GM12878 (cell line): ENCODE results near the gene MGMT. TPM values are rescaled to one million over a fixed set of nuclear protein-coding genes. Genes with fewer than 3 reads are reported as not detected.

Source experiments
- ATAC-seq: fragments of 200-7000 bp; cut with Tn5 transposase; 3 replicates; pipeline ENCODE4 v1.9.1; 2020; ENCODE audit warnings: mild to moderate bottlenecking, moderate library complexity
- BruUV-seq: library from RNA; stranded (reverse); fragments of 400-500 nt; replicated peaks from 2 replicates; lab custom pipeline; 2021; lab: Mats Ljungman, UMichigan
- CTCF ChIA-PET: fragments of 300-600 bp; sonication (Branson Sonifier 250); formaldehyde crosslinking; extraction: SDS; loops from one replicate; lab custom pipeline; 2021; ENCODE audit warnings: inconsistent platforms; lab: Yijun Ruan, JAX
- POLR2A ChIA-PET: fragments of 350-600 bp; formaldehyde crosslinking; extraction: SDS; loops from one replicate; lab custom pipeline; 2021; ENCODE audit warnings: inconsistent platforms; lab: Charles Lee
- RAD21 ChIA-PET: fragments of 300-600 bp; sonication (Branson Sonifier 250); formaldehyde crosslinking; loops from one replicate; lab custom pipeline; 2023; ENCODE audit warnings: antibody characterized with exemption; ENCODE audit not compliant: unreplicated experiment; lab: Charles Lee
- SMC1A ChIA-PET: fragments of 300-600 bp; sonication (Branson Sonifier 250); formaldehyde crosslinking; loops from one replicate; lab custom pipeline; 2023; ENCODE audit not compliant: unreplicated experiment, uncharacterized antibody; lab: Charles Lee
- DNase-seq: peaks from one replicate; pipeline ENCODE4 v3.0.0-alpha.2; 2011; ENCODE audit warnings: low read depth, low spot score
- FAIRE-seq: peaks from 3 replicates; lab custom pipeline; 2011; peaks lifted over from hg19 to GRCh38; lab: Jason Lieb, UNC
- H2AFZ ChIP-seq: 2 replicates; pipeline ENCODE4 v1.6.0; 2011; ENCODE audit warnings: low read depth, low read length, control low read depth; ENCODE audit not compliant: control insufficient read depth
- H3K27ac ChIP-seq: 2 replicates; pipeline ENCODE4 v1.5.1; 2011; ENCODE audit warnings: control low read depth; ENCODE audit not compliant: control insufficient read depth, insufficient read depth
- H3K27me3 ChIP-seq, 2 experiments: replicated peaks in 1 of 2; 2 replicates each; pipeline versions ENCODE4 v1.6.0 to v1.6.1; 2011; ENCODE audit warnings: low read length in 1 of 2; ENCODE audit not compliant: control insufficient read depth in 2 of 2, insufficient read depth in 2 of 2
- H3K36me3 ChIP-seq, 2 experiments: 2 replicates each; pipeline ENCODE4 v1.5.1; 2011; ENCODE audit warnings: low read length in 1 of 2; ENCODE audit not compliant: control insufficient read depth in 2 of 2, insufficient read depth in 2 of 2
- H3K4me1 ChIP-seq: 2 replicates; pipeline ENCODE4 v1.6.1; 2011; ENCODE audit warnings: mild to moderate bottlenecking, low read length, moderate library complexity, mixed read lengths; ENCODE audit not compliant: control insufficient read depth, insufficient read depth
- H3K4me2 ChIP-seq: 2 replicates; pipeline ENCODE4 v1.6.0; 2011; ENCODE audit warnings: control low read depth; ENCODE audit not compliant: control insufficient read depth, insufficient read depth
- H3K4me3 ChIP-seq: fragments of 200-600 bp; sonication (generic); 2 replicates; pipeline ENCODE4 v1.5.1; 2016
- H3K79me2 ChIP-seq: 2 replicates; pipeline ENCODE4 v1.6.0; 2011; ENCODE audit warnings: low read length; ENCODE audit not compliant: control insufficient read depth, insufficient read depth
- H3K9ac ChIP-seq: 2 replicates; pipeline ENCODE4 v1.8.0; 2011; ENCODE audit warnings: low read length, control low read depth, mixed read lengths; ENCODE audit not compliant: control insufficient read depth, insufficient read depth
- H3K9me3 ChIP-seq: replicated peaks from 3 replicates; pipeline ENCODE4 v1.5.1; 2011; ENCODE audit warnings: mild to moderate bottlenecking, low read length; ENCODE audit not compliant: control insufficient read depth, insufficient read depth
- H4K20me1 ChIP-seq: 2 replicates; pipeline ENCODE4 v1.6.0; 2011; ENCODE audit not compliant: control insufficient read depth, insufficient read depth
- BACH1 ChIP-seq: fragments of 450-650 bp; IDR thresholded peaks from 2 replicates; pipeline ENCODE4 v1.6.1; 2017; ENCODE audit warnings: mild to moderate bottlenecking, borderline replicate concordance
- CBX3 ChIP-seq: fragments of 200-600 bp; sonication (generic); IDR thresholded peaks from 2 replicates; pipeline ENCODE4 v1.6.1; 2016; ENCODE audit warnings: low read depth, borderline replicate concordance
- CEBPB ChIP-seq, 2 experiments: fragments of 150-350 bp in 1 of 2; IDR thresholded peaks; 2 replicates each; pipeline ENCODE4 v1.6.1; 2012 to 2014; ENCODE audit warnings: low read depth in 2 of 2, low read length in 2 of 2, borderline replicate concordance in 1 of 2, inconsistent platforms in 1 of 2
- CREB1 ChIP-seq: IDR thresholded peaks from 2 replicates; pipeline ENCODE4 v1.6.1; 2012; ENCODE audit warnings: low read depth, mild to moderate bottlenecking, inconsistent platforms
- EED ChIP-seq: sonication (generic); IDR thresholded peaks from 2 replicates; pipeline ENCODE4 v1.6.1; 2016; ENCODE audit warnings: antibody characterized with exemption, low read depth
- IKZF1 ChIP-seq: fragments of 450-650 bp; conservative IDR thresholded peaks from 2 replicates; pipeline ENCODE4 v1.6.1; 2017; ENCODE audit warnings: antibody characterized with exemption, mild to moderate bottlenecking
- IKZF2 ChIP-seq, 2 experiments: fragments of 450-650 bp; IDR thresholded peaks; 2 replicates each; pipeline ENCODE4 v1.6.1; 2017; ENCODE audit warnings: mild to moderate bottlenecking in 2 of 2, moderate library complexity in 2 of 2
- JUND ChIP-seq: IDR thresholded peaks from 2 replicates; pipeline ENCODE4 v1.6.1; 2012; ENCODE audit warnings: low read depth, mild to moderate bottlenecking, low read length, improper control_type of control experiment, moderate library complexity
- SMAD1 ChIP-seq: fragments of 450-650 bp; IDR thresholded peaks from 2 replicates; pipeline ENCODE4 v1.6.1; 2018; ENCODE audit warnings: mild to moderate bottlenecking, low read depth; ENCODE audit not compliant: partially characterized antibody
- SP1 ChIP-seq: IDR thresholded peaks from one replicate; pipeline ENCODE4 v1.6.1; 2011; ENCODE audit warnings: low read depth, low read length
- TCF3 ChIP-seq: IDR thresholded peaks from 2 replicates; pipeline ENCODE4 v1.6.1; 2012; ENCODE audit warnings: low read depth, mild to moderate bottlenecking, low read length, borderline replicate concordance; ENCODE audit not compliant: insufficient read depth
- WRNIP1 ChIP-seq: IDR thresholded peaks from 2 replicates; pipeline ENCODE4 v1.6.1; 2011; ENCODE audit warnings: low read depth, low read length, improper control_type of control experiment, borderline replicate concordance
- ZNF622 ChIP-seq: fragments of 450-650 bp; IDR thresholded peaks from 2 replicates; pipeline ENCODE4 v1.6.1; 2017; ENCODE audit warnings: mild to moderate bottlenecking, inconsistent platforms
- WGBS: methylation state at CpG from one replicate; pipeline ENCODE4 v1.1.6; 2016; ENCODE audit warnings: low lambda C conversion rate; ENCODE audit not compliant: insufficient replicate concordance, insufficient coverage; ENCODE audit errors: missing lambda C conversion rate; 5-methylcytosine and 5-hydroxymethylcytosine counted together
- in situ Hi-C: fragments of 300-500 bp; cut with MboI; formaldehyde crosslinking; loops from 9 replicates; pipeline ENCODE4 v1.14.3; 2018; ENCODE audit warnings: mixed read lengths
- intact Hi-C: fragments of 100-400 bp; cut with micrococcal nuclease; formaldehyde crosslinking; loops from one replicate; pipeline ENCODE4 v1.14.2; 2022; ENCODE audit not compliant: unreplicated experiment
- polyA plus RNA-seq, 11 experiments: library from polyadenylated mRNA; depleted of rRNA in 4 of 11; unstranded in 6 of 11; stranded (reverse) in 5 of 11; fragments of >200 nt; fragmentation: Nextera tagmentation in 4 of 11; fragmentation: Illumina TruSeq in 1 of 11; extraction: Ambion mirVana in 4 of 11; extraction: Trizol in 1 of 11; gene quantifications; 1 replicate in 1 of 11; 2 replicates in 10 of 11; pipeline versions ENCODE4 v1.2.1 to v1.2.3, GENCODE V29; 2011 to 2016; ENCODE audit warnings: inconsistent platforms in 2 of 11, missing spikeins in 2 of 11, low read depth in 1 of 11
- total RNA-seq, 4 experiments: library from RNA; depleted of rRNA in 3 of 4; stranded (reverse); fragments of >200 nt in 3 of 4; fragmentation: Illumina TruSeq in 1 of 4; extraction: Trizol in 1 of 4; gene quantifications; 2 replicates each; pipeline versions ENCODE4 v1.2.1 to v1.2.3, GENCODE V29; 2013 to 2021
- TF ChIP-seq, protein P1 (sequence below): IDR thresholded peaks from 2 replicates; pipeline ENCODE4 v1.6.1; 2011; ENCODE audit warnings: low read depth, mild to moderate bottlenecking, low read length, moderate library complexity, borderline replicate concordance; ENCODE audit errors: extremely low read depth
- TF ChIP-seq, protein P2 (sequence below): fragments of 450-650 bp; IDR thresholded peaks from 2 replicates; pipeline ENCODE4 v1.6.1; 2017; ENCODE audit warnings: borderline replicate concordance
- TF ChIP-seq, protein P3 (sequence below): fragments of 450-650 bp; IDR thresholded peaks from 2 replicates; pipeline ENCODE4 v1.6.1; 2018; ENCODE audit warnings: mild to moderate bottlenecking, low read depth, moderate library complexity; ENCODE audit not compliant: partially characterized antibody
- TF ChIP-seq, protein P4 (sequence below): IDR thresholded peaks from 2 replicates; pipeline ENCODE4 v1.6.1; 2011; ENCODE audit warnings: borderline replicate concordance, low read depth, mild to moderate bottlenecking, moderate library complexity, low read length; ENCODE audit not compliant: insufficient read depth, poor library complexity, severe bottlenecking
- TF ChIP-seq, protein P5 (sequence below): fragments of 450-650 bp; IDR thresholded peaks from 2 replicates; pipeline ENCODE4 v1.6.1; 2014; ENCODE audit warnings: mild to moderate bottlenecking

MGMT gene
- total and polyA plus RNA-seq, 10 of the 15 experiments (the other 5 are each of a cell fraction or from before 2014, with no cell fraction given), result 0.16 to 24.2 (median 13.3) TPM

DNA sequence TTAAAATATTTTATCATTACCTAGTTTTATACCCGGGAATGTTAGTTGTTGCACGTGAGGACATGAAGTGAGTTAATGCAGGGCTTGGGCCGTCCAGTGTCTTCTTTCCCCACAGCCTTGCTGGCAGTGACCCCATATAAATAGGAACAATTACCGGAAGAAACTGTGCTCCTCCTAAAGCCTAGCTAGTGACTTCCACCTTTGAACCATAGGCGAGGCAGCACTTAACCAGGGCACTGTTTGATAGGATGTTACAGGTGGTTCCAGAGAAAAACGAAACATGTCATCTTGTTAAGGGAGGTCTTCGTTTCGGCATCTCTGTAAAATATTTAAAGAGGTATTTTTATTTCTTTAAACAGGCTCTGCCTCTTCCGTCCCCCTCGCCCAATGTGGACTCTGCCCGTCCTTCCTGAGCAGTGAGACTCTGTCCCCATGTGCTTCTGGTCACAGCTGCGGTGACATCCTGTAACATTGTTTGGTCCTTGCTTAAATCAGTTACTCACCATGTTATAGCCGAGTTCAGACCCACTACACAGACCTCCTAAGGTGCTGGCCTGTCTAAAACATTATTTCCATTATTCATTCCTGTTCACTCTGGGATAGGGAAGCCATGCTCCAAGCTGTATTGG, 145.6 kb downstream of the MGMT start:
- H4K20me1 ChIP-seq, result no peaks in the 10 kb centered on the region
- no peaks in the 10 kb centered on the region for H3K27me3 ChIP-seq
- no peaks in the 10 kb centered on the region for H3K4me1 ChIP-seq
- SMC1A ChIA-PET, result no interaction called here
- no peak for FAIRE-seq
- POLR2A ChIA-PET, result no interaction called here
- no peak overlapping the region for H3K27ac ChIP-seq
- H3K4me3 ChIP-seq, result no peak overlapping the region
- 82% methylated on average over 13 of the region's 13 CpGs for WGBS
- H3K79me2 ChIP-seq, result no peaks in the 10 kb centered on the region
- no peak overlapping the region for H2AFZ ChIP-seq
- DNase-seq, result no peak
- CTCF ChIA-PET, result no interaction called here
- no peaks in the 10 kb centered on the region for H3K9me3 ChIP-seq
- RAD21 ChIA-PET, result no interaction called here
- TF ChIP-seq CREB1, result no peak
- no peak for TF ChIP-seq CEBPB (IDR thresholded peaks at IDR 0.05; ENCODE audit: borderline replicate concordance in 1 of 2, low read depth in 2 of 2, low read length in 2 of 2)
- no peak for TF ChIP-seq IKZF1
- TF ChIP-seq ZNF622, result no peak
- TF ChIP-seq WRNIP1, result no peak
- TF ChIP-seq, protein P1, sequence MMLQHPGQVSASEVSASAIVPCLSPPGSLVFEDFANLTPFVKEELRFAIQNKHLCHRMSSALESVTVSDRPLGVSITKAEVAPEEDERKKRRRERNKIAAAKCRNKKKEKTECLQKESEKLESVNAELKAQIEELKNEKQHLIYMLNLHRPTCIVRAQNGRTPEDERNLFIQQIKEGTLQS, result no peak
- TF ChIP-seq SP1, result no peak
- no peak for TF ChIP-seq TCF3
- no peak for TF ChIP-seq SMAD1
- TF ChIP-seq, protein P2, sequence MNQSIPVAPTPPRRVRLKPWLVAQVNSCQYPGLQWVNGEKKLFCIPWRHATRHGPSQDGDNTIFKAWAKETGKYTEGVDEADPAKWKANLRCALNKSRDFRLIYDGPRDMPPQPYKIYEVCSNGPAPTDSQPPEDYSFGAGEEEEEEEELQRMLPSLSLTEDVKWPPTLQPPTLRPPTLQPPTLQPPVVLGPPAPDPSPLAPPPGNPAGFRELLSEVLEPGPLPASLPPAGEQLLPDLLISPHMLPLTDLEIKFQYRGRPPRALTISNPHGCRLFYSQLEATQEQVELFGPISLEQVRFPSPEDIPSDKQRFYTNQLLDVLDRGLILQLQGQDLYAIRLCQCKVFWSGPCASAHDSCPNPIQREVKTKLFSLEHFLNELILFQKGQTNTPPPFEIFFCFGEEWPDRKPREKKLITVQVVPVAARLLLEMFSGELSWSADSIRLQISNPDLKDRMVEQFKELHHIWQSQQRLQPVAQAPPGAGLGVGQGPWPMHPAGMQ, result no peak
- TF ChIP-seq JUND, result no peak
- TF ChIP-seq, protein P3, sequence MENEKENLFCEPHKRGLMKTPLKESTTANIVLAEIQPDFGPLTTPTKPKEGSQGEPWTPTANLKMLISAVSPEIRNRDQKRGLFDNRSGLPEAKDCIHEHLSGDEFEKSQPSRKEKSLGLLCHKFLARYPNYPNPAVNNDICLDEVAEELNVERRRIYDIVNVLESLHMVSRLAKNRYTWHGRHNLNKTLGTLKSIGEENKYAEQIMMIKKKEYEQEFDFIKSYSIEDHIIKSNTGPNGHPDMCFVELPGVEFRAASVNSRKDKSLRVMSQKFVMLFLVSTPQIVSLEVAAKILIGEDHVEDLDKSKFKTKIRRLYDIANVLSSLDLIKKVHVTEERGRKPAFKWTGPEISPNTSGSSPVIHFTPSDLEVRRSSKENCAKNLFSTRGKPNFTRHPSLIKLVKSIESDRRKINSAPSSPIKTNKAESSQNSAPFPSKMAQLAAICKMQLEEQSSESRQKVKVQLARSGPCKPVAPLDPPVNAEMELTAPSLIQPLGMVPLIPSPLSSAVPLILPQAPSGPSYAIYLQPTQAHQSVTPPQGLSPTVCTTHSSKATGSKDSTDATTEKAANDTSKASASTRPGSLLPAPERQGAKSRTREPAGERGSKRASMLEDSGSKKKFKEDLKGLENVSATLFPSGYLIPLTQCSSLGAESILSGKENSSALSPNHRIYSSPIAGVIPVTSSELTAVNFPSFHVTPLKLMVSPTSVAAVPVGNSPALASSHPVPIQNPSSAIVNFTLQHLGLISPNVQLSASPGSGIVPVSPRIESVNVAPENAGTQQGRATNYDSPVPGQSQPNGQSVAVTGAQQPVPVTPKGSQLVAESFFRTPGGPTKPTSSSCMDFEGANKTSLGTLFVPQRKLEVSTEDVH, result no peak
- no peak for TF ChIP-seq IKZF2 (IDR thresholded peaks at IDR 0.05)
- TF ChIP-seq BACH1, result no peak
- TF ChIP-seq, protein P4, sequence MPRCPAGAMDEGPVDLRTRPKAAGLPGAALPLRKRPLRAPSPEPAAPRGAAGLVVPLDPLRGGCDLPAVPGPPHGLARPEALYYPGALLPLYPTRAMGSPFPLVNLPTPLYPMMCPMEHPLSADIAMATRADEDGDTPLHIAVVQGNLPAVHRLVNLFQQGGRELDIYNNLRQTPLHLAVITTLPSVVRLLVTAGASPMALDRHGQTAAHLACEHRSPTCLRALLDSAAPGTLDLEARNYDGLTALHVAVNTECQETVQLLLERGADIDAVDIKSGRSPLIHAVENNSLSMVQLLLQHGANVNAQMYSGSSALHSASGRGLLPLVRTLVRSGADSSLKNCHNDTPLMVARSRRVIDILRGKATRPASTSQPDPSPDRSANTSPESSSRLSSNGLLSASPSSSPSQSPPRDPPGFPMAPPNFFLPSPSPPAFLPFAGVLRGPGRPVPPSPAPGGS, result no peak
- no peak for TF ChIP-seq EED
- TF ChIP-seq, protein P5, sequence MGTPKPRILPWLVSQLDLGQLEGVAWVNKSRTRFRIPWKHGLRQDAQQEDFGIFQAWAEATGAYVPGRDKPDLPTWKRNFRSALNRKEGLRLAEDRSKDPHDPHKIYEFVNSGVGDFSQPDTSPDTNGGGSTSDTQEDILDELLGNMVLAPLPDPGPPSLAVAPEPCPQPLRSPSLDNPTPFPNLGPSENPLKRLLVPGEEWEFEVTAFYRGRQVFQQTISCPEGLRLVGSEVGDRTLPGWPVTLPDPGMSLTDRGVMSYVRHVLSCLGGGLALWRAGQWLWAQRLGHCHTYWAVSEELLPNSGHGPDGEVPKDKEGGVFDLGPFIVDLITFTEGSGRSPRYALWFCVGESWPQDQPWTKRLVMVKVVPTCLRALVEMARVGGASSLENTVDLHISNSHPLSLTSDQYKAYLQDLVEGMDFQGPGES, result no peak
- no peak for TF ChIP-seq CBX3
- H3K9ac ChIP-seq, result no peak overlapping the region
- no peak for ATAC-seq
- BruUV-seq, result no TSS peak
- H3K4me2 ChIP-seq, result no peak overlapping the region
- H3K36me3 ChIP-seq, result no peaks in the 10 kb centered on the region
- intact Hi-C loops (no loop called here), in situ Hi-C loops (no loop called here)
